Dermis blood vessel endothelial cell (primary cell): ENCODE results near the gene TNNI3. TPM values are rescaled to one million over a fixed set of nuclear protein-coding genes. Genes with fewer than 3 reads are reported as not detected.

Experiments used
- DNase-seq: peaks from one replicate; pipeline ENCODE4 v3.0.0; 2010
- total RNA-seq: library from RNA; depleted of rRNA; stranded (reverse); fragments of >200 nt; gene quantifications from 2 replicates; pipeline ENCODE4 v1.2.3, GENCODE V29; 2014

TNNI3 gene
- total RNA-seq: not detected in 2 replicates

GRCh38 chr19:55157064-55157908 lies at the start of gene TNNI3:
Gene TNNI3 (minus strand): TSS chr19:55157732. CDS start chr19:55157589, 143 bp downstream.
- no peak for DNase-seq

GRCh38 chr19:55206664-55207500 lies 49.4 kb upstream of the TNNI3 start:
- peak; percentile 77 for DNase-seq

DNA sequence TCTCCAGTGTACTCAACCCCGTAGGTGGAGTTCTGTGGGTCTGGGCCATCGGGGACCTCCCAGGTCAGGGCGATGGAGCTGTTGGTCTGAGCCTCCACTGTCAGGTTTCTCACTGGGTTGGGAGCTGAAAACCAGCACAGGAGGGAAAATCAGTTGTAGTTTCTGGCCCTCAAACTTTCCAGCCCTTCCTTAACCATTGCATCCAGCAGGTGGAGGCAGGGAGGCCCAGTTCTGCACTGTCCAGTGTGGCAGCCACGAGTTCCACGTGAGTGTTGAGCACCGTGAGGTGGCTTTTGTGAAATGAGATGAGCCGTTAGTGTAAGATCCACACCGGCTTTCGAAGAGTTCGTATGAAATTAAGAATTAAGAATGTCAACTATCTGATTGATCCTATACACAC lies 44.7 kb upstream of the TNNI3 start:
- DNase-seq: peak; percentile 40

- no peak for DNase-seq
Measured at GRCh38 chr19:55199620-55200204, 42.2 kb upstream of the TNNI3 start.

DNA sequence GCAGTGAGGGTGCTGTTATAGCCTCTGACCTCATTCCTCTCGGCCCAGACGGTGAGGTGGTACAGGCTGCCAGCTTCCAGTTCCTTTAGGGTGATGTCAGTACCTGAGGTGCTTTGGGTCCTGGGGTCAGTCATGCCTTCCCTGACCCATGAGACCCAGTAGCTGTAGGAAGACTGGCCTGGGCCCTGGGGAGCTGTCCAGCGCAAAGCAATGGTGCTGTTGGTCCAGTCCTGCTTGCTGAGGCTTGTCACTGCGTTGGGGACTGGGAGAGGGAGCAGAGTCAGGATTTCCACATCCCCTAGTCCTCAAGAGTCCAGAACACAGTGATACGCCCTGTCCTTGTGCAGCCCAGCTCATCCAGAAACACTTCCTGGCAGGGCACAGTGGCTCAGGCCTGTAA lies 41.1 kb upstream of the TNNI3 start:
- DNase-seq: no peak

- DNase-seq: peak; percentile 44
Measured at GRCh38 chr19:55197528-55197927, 40.0 kb upstream of the TNNI3 start.

DNA sequence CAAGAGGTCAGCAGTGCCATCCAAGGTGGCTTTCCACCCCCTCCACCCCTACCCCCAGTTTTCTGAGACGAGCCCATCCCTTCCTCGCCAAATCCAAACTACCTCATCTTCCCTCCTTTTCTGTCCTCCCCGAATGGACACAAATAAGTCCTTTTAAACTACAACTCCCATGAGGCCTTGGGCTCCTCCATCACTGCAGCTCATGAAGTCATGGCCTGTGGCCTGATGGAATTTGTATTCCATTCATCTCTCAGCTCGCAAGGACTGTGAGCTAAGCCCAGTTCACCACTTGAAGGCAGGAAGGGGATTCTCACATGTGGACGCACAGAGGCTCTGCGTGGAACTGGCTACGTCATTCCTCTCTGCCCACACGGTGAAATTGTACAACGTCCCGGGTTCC lies 39.3 kb upstream of the TNNI3 start:
- no peak for DNase-seq

DNA sequence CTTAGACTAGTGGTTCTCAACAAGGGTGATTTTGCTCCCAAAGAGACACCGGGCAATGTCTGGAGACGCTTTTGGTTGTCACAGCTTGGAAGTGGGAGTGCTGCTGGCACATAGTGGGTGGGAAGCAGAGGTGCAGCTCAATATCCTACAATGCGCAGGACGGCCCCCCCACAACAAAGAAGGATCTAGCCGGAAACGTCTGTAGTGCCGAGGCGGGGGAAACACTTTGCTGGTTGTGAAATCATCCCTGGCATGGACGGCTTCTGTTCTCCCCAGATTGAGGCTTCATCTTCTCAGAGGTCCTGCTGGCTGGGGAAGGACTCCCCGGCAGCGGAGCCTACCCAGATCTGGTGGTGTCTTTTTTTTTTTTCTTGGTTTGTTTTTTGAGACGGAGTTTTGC lies 35.9 kb upstream of the TNNI3 start:
- DNase-seq: no peak

DNA sequence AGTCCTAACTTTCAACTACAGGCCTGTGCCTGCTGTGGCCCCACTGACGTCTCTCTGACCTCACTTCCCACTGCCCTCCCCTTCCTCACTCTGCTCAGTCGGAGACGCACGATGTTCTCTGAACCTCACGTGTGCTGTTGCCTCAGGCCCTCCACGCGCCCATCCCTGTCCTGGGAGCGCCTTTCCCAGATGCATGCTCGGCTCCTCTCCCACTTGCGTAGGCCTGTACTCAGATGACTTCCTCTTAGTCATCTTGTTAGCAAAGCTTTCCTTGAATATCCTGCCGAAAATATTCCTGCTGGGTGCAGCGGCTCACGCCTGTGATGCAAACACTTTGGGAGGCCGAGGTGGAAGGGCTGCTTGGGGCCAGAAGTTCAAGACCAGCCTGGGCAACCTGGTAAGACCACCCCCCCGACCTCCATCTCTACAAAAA lies 31.9 kb upstream of the TNNI3 start:
- DNase-seq: peak; percentile 96

DNA sequence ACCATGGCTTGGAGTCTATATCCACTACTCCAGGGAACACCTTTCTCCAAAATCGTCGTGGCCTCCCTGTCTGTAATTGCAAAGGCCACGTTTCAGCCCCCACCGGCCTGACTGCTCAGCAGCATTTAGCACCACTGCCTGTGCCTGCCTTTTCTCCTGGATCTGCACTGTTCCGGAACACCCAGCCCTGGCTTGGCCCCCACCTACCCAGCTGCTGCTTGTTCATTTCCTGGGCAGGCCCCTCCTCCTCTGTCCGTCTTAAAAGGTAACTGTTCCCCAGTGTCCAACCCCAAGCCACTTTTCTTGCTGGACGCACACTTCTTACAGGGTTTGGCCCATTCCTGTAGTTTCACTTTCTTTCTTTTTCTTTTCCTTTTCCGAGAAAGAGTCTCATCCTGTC lies 31.1 kb upstream of the TNNI3 start:
- peak; percentile 68 for DNase-seq

DNA sequence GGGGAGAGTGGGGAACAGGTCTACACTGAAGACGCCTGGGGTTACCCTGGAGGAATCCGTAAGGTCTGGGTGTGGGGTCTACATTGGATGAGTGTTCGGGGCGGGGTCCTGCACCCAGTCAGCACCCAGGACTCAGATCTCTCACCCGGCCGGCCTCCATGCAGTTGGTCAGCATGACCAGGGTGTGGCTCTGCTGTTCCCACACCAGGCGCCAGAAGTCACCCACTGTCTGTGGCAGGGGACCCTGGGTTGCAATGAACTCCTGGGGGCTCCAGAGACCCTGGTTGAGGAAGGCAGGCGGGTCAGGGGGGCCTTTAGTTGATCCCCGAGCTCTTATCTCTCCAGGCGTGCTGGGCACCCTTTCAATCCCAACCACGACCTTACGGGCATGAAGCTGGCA lies 28.5 kb upstream of the TNNI3 start:
- DNase-seq: no peak

GRCh38 chr19:55181740-55182139 lies 24.2 kb upstream of the TNNI3 start:
- no peak for DNase-seq

GRCh38 chr19:55179606-55180484 lies 22.3 kb upstream of the TNNI3 start, which contains the start of gene SYT5:
Gene SYT5 (minus strand): TSS chr19:55180289. CDS start chr19:55179041, 1,248 bp downstream.
- peak; percentile 48 for DNase-seq

DNA sequence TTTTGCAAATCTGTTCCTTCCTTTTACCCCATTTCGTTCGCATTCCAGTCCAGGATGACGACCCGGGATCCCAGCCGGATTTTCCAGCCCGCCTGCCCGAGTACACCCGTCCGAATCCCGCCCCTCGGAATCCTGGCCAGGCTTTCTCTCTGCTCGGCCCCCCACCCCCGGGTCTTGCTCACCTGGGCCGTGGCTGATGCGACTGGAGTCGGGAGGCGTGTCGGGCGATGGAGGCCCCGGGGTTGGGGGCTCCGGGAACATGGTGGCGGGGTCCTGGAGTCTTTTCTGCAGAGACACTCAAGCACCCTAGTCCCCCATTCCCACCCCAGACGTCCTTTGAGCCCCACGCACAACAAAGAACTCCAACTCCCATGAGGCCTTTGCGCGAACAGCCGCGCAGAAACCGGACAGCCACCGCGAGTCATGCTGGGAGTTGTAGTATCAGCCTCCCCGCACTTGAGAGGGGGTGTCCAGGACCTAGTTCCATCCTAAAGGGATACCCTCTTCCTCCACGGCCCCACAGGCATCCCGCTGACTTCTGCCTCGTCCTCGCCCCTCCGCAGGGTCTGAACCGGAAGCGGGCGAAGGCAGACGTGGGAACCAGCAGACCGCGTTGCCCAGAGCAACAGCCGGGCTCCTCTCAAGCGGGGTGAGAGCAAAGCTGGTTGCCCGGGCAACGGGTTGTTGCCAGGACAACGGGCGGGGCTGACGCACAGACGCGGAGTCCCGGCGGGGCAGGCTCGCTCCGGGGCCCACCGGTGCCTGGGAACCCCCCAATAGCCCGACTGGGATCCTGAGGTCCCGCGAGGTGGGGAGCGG lies 21.5 kb upstream of the TNNI3 start:
- peak; percentile 67 for DNase-seq

- DNase-seq: no peak
Measured at GRCh38 chr19:55176076-55176475, 18.5 kb upstream of the TNNI3 start.

- no peak for DNase-seq
Measured at GRCh38 chr19:55175117-55175867, 17.8 kb upstream of the TNNI3 start.

DNA sequence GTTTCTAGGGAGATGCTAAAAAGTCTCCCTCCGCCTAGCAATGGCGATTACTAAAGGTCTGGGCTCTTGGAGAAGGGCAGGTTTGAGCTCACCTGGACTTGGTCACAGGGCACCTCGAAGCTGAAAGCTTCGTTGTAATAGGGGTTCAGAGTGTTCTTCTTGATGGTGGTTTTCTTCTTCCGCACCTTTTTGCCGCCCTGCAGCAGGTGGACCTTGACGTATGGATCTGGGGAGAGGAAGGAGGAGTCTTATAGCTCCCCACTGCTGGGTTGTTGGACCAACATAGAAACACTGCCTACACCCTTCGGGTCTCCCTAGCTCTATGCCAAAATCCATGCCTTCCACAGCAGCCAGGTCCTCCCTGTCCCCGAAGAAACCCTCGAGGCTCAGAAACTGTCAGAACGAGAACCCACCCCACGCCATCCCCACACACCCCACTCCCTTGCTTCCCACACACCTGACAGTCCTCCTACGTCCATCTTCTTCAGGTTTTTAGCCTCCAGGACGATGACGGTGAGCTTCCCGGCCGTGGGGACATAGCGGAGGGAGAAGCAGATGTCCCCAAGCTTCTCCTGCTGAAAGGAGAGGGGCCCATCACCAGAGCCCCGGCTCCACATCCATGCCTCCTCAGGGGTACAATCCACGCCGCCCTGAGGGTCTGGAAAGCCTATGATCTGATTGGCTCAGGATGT lies 17.0 kb upstream of the TNNI3 start:
- no peak for DNase-seq

DNA sequence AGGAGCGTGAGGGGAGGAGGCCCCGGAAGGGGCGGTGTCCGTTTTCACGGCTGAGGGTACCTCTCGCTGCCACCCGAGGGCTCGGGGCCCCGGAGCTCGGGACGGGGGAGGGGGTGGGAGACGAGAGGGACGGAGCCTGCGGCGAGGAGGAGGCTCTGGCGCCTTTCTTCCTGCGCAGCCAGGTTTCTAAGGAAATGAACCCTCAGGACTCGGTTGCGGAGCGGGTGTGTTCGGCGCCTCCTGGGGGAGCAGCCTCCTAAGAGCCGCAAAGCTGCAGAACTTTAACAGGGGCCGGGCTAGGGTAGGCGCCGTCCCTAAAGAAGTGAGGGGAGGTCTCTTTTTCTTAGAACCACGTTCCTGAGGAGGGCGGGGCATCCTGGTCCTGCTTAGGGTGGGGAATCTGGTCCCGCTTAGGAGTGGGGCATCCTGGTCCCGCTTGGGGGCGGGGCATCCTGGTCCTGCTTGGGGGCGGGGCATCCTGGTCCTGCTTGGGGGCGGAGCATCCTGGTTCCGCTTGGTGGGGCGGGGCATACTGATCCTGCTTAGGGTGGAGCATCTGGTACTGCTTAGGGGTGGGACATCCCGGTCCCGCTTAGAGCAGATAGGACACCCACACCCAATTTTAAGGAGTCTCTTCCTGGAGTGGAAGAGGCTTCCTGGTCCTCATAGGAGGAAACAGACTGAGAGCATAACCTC lies 16.3 kb upstream of the TNNI3 start:
- peak; percentile 64 for DNase-seq

DNA sequence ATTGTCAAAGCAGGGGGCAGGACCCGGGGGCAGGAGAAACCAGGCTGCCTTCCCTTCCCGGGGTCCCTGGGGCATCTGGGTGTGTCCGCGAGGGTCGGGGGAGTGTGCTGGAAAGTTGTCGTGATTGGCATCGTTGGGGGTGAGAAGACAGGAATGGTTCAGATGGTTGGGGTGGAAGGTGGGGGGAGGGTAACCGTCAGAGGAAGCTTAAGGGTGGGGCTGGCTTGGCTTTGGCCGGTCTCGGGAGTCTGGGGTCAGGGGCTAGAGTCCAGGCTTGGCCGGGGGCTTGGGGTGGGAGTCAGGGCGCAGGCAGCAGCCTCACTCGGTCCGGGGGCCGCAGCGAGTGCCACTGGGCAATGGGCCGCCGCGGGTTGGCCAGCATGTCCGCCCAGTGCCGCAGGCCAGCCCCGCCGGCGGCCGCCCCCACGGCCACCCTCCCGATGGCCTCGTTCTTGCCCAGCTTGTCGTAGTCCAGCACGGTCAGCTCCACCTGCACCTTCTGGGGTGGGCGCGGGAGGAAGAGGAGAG lies 15.7 kb upstream of the TNNI3 start:
- DNase-seq: no peak
